ENCODE measurements around the gene ATP6V1A.
A peak's percentile ranks its signal among the peaks of the same experiment; 100 is the strongest.

ATP6V1A gene

GRCh38 chr3:113783463-113783862, 36.6 kb downstream of the ATP6V1A start:
- Histone ChIP-seq H3K9me3 (ENCODE audit: control insufficient read depth, low read length) (no peaks in the 10 kb centered on the region), H3K9ac (no peak overlapping the region), H3K4me2 (ENCODE audit: low read length) (no peak overlapping the region), H3K4me3 (ENCODE audit: low read depth, low read length) (no peak overlapping the region), H3K4me1 (peaks cover 2% of the 10 kb centered on the region), H3K79me2 (no peaks in the 10 kb centered on the region), H3K27me3 (ENCODE audit: control insufficient read depth, insufficient read depth, low read length) (no peaks in the 10 kb centered on the region), H3K27ac (no peak overlapping the region), H3K36me3 (ENCODE audit: control insufficient read depth, insufficient read depth, low read length) (no peaks in the 10 kb centered on the region), H2AFZ (no peak overlapping the region)
- TF ChIP-seq, protein P1, sequence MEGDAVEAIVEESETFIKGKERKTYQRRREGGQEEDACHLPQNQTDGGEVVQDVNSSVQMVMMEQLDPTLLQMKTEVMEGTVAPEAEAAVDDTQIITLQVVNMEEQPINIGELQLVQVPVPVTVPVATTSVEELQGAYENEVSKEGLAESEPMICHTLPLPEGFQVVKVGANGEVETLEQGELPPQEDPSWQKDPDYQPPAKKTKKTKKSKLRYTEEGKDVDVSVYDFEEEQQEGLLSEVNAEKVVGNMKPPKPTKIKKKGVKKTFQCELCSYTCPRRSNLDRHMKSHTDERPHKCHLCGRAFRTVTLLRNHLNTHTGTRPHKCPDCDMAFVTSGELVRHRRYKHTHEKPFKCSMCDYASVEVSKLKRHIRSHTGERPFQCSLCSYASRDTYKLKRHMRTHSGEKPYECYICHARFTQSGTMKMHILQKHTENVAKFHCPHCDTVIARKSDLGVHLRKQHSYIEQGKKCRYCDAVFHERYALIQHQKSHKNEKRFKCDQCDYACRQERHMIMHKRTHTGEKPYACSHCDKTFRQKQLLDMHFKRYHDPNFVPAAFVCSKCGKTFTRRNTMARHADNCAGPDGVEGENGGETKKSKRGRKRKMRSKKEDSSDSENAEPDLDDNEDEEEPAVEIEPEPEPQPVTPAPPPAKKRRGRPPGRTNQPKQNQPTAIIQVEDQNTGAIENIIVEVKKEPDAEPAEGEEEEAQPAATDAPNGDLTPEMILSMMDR (IDR thresholded peaks at IDR 0.05) = no peak

DNA sequence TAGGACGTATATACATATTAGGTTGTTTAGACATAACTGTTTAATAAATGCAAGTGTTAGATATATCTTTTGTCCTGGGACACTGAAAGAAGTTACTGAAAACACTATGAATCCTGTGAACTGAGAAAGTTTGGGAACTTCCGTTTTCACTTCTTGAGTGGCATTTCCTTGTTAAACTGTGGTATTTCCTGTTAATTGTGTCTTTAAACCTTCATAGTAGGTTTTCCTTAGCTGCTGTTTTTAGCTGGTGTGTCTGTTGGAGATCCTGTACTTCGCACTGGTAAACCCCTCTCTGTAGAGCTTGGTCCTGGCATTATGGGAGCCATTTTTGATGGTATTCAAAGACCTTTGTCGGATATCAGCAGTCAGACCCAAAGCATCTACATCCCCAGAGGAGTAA, 37.1 kb downstream of the ATP6V1A start:
- Histone ChIP-seq H3K27me3 (ENCODE audit: control insufficient read depth, insufficient read depth, low read length) (no peaks in the 10 kb centered on the region), H3K27ac (peak overlapping the region; percentile 22), H3K4me1 (peaks cover 2% of the 10 kb centered on the region), H3K79me2 (no peaks in the 10 kb centered on the region), H3K9ac (no peak overlapping the region), H3K9me3 (ENCODE audit: control insufficient read depth, low read length) (no peaks in the 10 kb centered on the region), H2AFZ (no peak overlapping the region), H3K4me3 (ENCODE audit: low read depth, low read length) (no peak overlapping the region), H3K36me3 (ENCODE audit: control insufficient read depth, insufficient read depth, low read length) (no peaks in the 10 kb centered on the region), H3K4me2 (ENCODE audit: low read length) (no peak overlapping the region)
- TF ChIP-seq, protein P1 (IDR thresholded peaks at IDR 0.05) = no peak

DNA sequence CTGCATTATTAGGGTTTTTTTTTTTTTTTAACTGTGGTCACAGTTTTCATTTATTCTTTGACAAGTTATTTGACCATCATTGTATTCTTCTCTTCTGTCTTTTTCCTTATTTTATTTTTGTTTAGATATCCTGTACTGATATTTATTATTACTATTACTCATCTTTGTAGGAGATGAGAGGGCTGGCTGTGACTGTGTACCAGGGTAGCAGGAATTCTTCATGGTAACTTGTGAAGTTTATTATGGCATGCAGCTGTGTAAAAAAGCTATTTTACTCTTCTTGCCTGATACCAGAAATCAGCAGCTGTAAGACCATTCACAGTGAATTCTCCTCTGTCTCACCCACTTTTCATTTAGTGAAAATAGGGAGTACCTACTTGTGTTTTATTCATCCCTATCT, 44.5 kb downstream of the ATP6V1A start:
- H3K9ac ChIP-seq = no peak overlapping the region
- H3K79me2 ChIP-seq = no peaks in the 10 kb centered on the region
- H3K27ac ChIP-seq = no peak overlapping the region
- TF ChIP-seq, protein P1 (IDR thresholded peaks at IDR 0.05) = no peak
- no peaks in the 10 kb centered on the region for H3K9me3 ChIP-seq (ENCODE audit: control insufficient read depth, low read length)
- H3K4me2 ChIP-seq (ENCODE audit: low read length) = no peak overlapping the region
- no peaks in the 10 kb centered on the region for H3K36me3 ChIP-seq (ENCODE audit: control insufficient read depth, insufficient read depth, low read length)
- no peak overlapping the region for H3K4me3 ChIP-seq (ENCODE audit: low read depth, low read length)
- H2AFZ ChIP-seq = no peak overlapping the region
- no peaks in the 10 kb centered on the region for H3K4me1 ChIP-seq
- H3K27me3 ChIP-seq (ENCODE audit: control insufficient read depth, insufficient read depth, low read length) = no peaks in the 10 kb centered on the region

- H3K9ac ChIP-seq = no peak overlapping the region
- no peaks in the 10 kb centered on the region for H3K79me2 ChIP-seq
- no peaks in the 10 kb centered on the region for H3K36me3 ChIP-seq (ENCODE audit: control insufficient read depth, insufficient read depth, low read length)
- H3K4me2 ChIP-seq (ENCODE audit: low read length) = no peak overlapping the region
- no peak overlapping the region for H3K27ac ChIP-seq
- no peak overlapping the region for H3K4me3 ChIP-seq (ENCODE audit: low read depth, low read length)
- H3K27me3 ChIP-seq (ENCODE audit: control insufficient read depth, insufficient read depth, low read length) = no peaks in the 10 kb centered on the region
- H3K4me1 ChIP-seq = no peaks in the 10 kb centered on the region
- TF ChIP-seq, protein P1 (IDR thresholded peaks at IDR 0.05) = no peak
- no peak overlapping the region for H2AFZ ChIP-seq
- H3K9me3 ChIP-seq (ENCODE audit: control insufficient read depth, low read length) = no peaks in the 10 kb centered on the region
Measured at GRCh38 chr3:113794526-113794925, 47.7 kb downstream of the ATP6V1A start.

- H3K4me3 ChIP-seq (ENCODE audit: low read depth, low read length) = no peak overlapping the region
- TF ChIP-seq, protein P1 (IDR thresholded peaks at IDR 0.05) = no peak
- H3K79me2 ChIP-seq = no peaks in the 10 kb centered on the region
- H3K27me3 ChIP-seq (ENCODE audit: control insufficient read depth, insufficient read depth, low read length) = no peaks in the 10 kb centered on the region
- H3K27ac ChIP-seq = no peak overlapping the region
- H3K4me1 ChIP-seq = no peaks in the 10 kb centered on the region
- H3K36me3 ChIP-seq (ENCODE audit: control insufficient read depth, insufficient read depth, low read length) = no peaks in the 10 kb centered on the region
- H2AFZ ChIP-seq = no peak overlapping the region
- H3K4me2 ChIP-seq (ENCODE audit: low read length) = no peak overlapping the region
- no peak overlapping the region for H3K9ac ChIP-seq
- H3K9me3 ChIP-seq (ENCODE audit: control insufficient read depth, low read length) = no peaks in the 10 kb centered on the region
Measured at GRCh38 chr3:113795693-113796092, 48.9 kb downstream of the ATP6V1A start.
